ENCODE data around the gene MGLL. TPM values are rescaled to one million over a fixed set of nuclear protein-coding genes. Genes with fewer than 3 reads are reported as not detected.

MGLL gene
- total RNA-seq, 1 donor from 2014 or later = 40.9 TPM

DNA sequence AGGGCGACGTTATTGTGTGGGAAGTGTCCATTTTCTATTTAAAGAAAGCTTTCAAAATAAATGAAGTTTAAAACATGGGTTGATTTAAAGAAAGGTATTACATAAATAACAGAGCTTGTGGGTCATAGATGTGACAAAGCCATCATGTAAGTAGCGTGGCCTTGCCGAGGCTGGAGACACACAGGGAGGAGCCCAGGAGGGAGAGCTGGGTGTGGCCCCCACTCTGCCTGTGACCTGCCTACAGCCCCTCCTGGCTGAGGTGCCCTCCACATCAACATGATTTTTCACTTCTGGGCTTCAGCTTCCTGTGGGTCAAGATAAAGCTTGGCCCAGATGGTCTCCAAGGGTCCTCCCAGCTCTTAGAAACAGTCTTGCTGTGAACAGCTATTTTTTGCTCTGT lies 12.5 kb upstream of the MGLL start:
- no peak for DNase-seq

- DNase-seq = no peak
Measured at GRCh38 chr3:127833281-127834032, 11.1 kb upstream of the MGLL start.

- DNase-seq = no peak
Measured at GRCh38 chr3:127831723-127832172, 9.4 kb upstream of the MGLL start.

DNA sequence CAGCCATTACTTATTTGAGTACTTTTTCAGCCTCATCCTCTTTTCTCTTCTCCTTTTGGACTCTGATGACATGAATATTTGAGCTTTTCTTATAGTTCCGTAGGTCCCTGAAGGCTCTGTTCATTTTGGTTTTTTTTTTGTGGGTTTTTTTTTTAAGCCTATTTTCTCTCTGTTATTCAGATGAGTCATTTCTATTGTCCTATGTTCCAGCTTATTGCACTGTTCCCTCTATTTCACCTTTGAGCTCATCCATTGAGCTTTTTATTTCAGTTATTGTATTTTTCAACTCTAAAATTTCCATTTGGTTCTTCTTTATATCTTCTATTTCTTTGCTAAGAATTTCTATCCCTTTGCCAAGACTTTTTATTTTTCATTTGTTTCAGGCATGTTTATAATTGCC lies 7.2 kb upstream of the MGLL start:
- DNase-seq = no peak

- DNase-seq = no peak
Measured at GRCh38 chr3:127827808-127828207, 5.5 kb upstream of the MGLL start.

GRCh38 chr3:127825756-127826155 lies 3.4 kb upstream of the MGLL start:
- DNase-seq = no peak

GRCh38 chr3:127824151-127824825 lies 2.0 kb upstream of the MGLL start:
- no peak for DNase-seq

GRCh38 chr3:127823426-127823857 lies 1.1 kb upstream of the MGLL start:
- no peak for DNase-seq

DNA sequence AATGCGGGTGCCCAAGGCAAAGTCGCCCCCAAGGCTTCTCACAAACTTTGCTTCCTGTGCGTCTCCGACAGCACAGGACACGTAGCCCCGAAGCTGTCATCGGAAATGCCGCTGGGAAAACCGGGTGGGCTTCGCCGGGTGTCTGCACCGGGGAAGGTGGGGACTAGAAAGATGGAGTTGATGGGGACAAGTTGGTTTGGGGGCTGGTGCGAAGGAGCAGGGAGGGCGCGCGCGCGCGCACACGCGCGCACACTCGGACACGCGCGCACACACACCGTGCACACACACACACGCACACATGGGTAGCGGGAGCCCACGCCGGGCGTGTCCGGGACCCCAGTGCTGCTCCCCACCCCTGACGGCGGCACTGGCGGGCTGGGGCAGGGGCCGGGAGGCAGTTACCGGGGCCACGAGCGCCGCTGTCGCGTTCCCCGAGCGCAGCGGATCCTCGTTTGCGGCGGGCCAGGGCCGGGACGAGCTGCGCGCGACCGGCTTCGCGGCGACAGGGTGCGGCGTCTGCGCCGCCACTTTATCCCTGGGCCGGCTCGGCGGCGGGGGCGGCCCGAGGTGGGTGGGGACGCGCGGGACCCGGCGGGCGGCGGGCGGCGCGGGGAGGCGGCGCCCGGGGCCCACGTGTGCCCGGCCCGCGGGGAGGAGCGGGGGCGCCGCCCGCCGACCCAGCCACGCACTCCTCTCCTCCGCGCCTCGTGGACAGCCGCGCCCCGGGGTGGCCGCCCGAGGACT lies 539 bp upstream of the MGLL start:
- DNase-seq = peak; percentile 62

GRCh38 chr3:127821394-127821793 lies 921 bp downstream of the MGLL start:
- no peak for DNase-seq

- DNase-seq = no peak
Measured at GRCh38 chr3:127820826-127821313, 1.4 kb downstream of the MGLL start.

DNA sequence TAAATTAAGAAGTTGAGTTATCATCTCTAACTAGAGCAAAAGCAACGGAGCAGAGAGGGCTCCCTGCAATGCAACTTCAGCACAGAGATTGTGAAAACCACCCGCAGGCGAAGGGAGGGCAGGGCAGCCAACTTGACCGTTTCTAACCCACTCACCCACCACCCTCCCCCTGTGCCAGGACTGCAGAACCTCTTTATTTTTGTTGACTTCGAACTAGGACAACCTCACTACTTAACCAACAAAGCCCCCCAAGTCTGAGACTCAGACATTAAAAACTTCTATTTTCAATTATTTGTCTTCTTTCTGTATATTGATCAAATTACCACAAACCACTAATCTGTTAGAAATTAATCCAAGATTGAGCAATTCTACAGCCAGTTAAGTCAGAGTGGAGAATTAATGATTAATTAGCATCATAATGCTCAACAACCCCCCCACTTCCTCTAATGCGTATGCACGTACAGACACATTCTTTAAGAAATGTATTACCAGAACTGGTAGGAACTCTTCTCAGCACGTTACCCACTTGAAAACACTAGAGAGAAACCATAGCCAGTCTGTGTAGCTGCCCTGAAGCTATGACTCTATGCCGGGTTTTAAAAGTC lies 2.0 kb downstream of the MGLL start:
- no peak for DNase-seq

DNA sequence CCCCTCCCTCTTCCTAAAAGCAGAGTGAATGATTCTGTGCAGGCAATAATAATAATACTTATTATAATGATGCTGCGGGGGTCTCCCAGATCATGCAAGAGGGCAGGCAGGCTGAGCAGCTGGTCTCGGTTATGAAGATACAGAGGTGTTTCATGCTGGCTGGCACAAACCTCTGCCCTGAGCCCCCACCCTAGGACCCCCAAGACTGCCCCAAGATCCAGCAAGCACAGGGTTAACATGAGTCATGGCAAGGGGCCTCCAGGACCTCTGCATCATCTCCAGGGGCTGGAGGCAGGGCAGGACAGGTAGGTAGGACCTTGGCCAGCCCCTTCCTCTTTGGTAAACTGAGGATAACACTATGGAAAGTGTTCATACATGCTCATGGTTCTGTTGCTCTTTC lies 2.7 kb downstream of the MGLL start:
- DNase-seq = no peak

DNA sequence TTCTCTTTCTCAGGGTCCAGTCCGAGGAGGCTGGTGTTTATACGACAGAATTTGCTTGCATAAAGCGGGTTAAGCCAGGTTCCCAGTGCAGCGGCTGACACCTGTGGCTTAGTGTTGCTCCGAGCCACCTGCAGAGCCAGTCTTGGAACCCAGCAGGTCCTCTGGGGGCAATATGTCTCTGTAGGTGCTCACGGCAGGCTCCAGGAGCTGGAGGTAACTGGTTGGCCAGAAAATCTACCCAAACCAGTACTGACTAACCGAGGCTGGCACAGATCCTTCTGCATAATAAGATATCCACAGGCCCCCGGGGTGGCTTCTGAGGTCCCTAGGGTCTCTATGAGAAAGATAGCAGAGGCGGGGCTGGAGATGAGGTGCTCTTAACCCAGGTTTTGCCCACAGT lies 3.2 kb downstream of the MGLL start:
- no peak for DNase-seq

DNA sequence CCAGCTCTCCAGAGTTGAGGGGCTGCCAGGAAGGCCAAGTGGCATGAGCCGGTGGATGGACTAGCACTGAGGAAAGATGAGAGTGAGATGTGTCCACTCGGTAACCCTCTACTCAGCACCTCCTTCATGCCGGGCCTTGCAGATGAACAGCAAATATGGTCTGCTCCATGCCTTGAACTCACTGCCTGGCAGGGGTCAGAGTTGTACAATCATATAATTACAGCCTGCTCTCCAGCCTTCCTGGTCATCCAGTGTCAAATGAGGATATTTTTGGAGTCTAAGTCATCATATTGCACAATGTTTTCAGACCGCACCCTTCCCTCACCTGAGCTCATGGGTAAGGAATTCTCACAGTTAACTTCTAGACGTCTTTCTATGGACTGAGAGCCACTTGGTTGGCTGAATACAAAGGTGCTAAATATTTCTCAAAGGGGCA lies 4.9 kb downstream of the MGLL start:
- DNase-seq = no peak

DNA sequence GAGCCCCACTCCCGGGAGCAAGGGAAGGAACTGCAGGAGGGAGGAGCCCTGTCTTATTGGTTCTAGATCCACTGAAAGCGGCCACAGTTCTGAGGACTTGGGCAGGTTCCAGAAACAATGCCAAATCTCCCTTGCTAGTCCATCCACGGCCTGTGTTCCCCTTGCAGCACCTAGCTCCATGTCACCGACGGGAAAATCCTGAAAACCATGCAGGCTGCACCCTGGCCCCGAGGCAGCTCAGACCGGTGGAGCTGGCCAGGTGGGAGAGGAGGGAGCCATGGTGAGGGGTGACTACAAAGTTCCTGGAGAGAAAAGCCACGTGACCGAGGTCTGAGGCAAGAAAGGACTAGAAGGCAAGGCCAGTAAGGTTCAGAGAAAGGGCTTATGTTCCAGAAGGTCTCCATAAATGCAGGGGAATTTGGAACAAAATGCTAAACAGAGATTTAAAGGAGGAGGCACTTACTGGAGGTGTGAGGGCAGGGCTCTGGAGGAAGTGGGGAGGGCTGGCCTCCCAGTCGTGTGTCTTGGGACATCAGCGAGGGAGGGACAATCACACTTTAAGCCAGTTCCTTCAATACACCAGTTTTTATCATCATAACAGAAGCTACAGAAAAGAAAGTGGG lies 5.4 kb downstream of the MGLL start:
- DNase-seq = no peak

DNA sequence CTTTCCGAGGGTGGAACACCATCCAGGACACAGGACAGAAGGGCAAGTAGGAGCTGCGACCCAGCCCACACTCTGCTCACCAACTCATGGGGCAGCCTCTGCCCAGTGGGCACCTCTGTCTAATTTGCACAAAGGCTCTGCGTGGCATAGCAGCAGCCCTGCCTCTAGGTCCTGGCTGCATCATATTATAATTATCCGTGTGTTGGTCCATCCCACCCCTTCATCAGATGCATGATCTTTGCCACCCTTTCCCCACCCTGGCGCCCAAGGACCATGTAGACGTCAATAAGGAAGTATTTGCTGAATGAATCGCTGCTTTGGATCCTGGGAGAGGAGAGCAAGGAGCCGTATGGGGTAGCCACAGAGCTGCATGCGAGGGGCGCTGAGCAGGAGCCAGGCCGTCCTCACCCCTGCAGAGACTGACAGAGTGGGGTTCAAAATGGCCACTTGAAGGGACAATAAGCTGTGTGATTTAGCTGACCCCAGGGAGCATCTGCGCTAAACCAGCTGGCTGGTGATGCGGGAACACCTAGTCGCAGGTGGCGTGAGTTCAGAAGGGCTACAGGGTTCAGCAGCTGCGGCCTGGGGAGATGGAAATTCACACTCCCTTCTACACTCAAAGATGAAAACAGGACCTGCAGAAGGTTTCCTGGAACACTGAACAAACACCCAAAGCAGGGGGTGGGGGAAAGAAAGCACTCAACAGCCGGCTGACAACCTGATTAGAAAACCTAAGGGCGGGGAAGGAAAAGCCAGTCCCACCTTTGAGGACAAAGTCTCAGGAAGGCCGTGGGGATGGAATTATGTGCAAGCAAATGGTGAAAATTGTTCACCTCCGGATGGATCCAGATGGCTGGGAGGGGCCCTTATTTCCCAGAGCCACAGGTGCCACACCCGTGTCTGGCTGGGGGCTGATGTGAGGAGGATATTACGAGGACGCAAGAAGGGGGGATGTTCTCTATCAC lies 6.4 kb downstream of the MGLL start:
- no peak for DNase-seq

GRCh38 chr3:127815001-127815400 lies 7.3 kb downstream of the MGLL start:
- no peak for DNase-seq

DNA sequence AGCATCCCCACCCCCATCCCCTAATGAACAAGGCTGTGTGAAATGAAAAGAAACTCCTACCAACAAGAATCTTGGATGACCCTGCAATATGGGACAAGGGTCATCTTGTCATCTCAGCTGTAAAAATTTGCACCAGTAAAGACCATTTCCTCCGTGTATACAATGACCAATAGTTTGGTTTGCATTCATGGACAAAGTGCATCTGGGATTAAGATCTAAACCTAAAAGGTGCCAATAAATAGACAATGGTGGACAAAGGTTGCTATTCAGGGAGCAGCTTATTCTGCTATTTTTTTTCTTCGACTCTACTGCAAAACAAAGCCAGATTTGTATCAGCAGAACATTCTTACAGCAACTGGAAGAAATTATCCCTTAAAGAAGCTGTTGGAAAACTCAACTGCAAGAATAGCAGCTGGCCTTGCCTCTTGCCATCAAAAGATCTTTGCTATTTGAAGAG lies 8.0 kb downstream of the MGLL start:
- no peak for DNase-seq

DNA sequence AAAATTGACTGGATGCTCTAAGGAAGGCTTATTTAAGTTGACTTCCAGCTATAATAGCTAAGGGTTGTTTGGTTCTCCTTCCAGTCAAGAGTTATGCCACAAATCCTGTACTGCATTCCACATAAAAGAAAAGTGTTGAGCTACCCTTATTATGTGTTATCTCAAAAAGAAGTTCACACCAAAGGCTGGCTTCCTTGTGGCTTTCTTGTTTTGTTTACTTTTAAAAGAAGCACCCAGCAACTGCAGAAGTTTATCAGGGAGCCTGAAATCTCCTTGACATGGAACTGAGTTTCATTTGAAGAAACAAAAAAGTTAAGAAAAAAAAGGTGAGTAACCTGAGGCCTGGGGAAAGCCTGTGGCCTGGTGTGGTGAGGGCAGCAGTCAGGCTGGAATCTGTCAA lies 10.2 kb downstream of the MGLL start:
- no peak for DNase-seq

GRCh38 chr3:127811717-127812116 lies 10.6 kb downstream of the MGLL start:
- DNase-seq = no peak

Data from occipital lobe (tissue), 2 donors.